Sigmoid colon (tissue), 7 donors: ENCODE measurements around the gene BACE1-AS. TPM values are rescaled to one million over a fixed set of nuclear protein-coding genes. Genes with fewer than 3 reads are reported as not detected.
A peak's percentile ranks its signal among the peaks of the same experiment; 100 is the strongest.

Source experiments
- DNase-seq: peaks from one replicate; pipeline ENCODE4 v3.0.0-alpha.2; 2019
- H3K27ac ChIP-seq, 4 donors: fragments of 200-600 bp; sonication (generic); one replicate each; pipeline ENCODE4 v1.5.1; 2016 to 2019; ENCODE audit warnings: mild to moderate bottlenecking in 1 of 4
- H3K27me3 ChIP-seq, 3 donors: fragments of 200-600 bp; sonication (generic); one replicate each; pipeline ENCODE4 v1.5.1; 2019; ENCODE audit warnings: mild to moderate bottlenecking in 1 of 3
- H3K36me3 ChIP-seq, 4 donors: fragments of 200-600 bp; sonication (generic); one replicate each; pipeline ENCODE4 v1.5.1; 2016 to 2019
- H3K4me1 ChIP-seq, 4 donors: fragments of 200-600 bp; sonication (generic); one replicate each; pipeline ENCODE4 v1.5.1; 2017 to 2019
- H3K4me3 ChIP-seq, 4 donors: fragments of 200-600 bp; sonication (generic); one replicate each; pipeline ENCODE4 v1.5.1; 2017 to 2019; ENCODE audit warnings: mild to moderate bottlenecking in 2 of 4, moderate library complexity in 1 of 4
- H3K9me3 ChIP-seq, 4 donors: fragments of 200-600 bp in 3 of 4; sonication (generic) in 3 of 4; one replicate each; pipeline versions ENCODE4 v1.5.1 to v1.6.1; 2013 to 2019
- CTCF ChIP-seq, 4 experiments: fragments of 450-650 bp in 3 of 4; fragments of 200-600 bp in 1 of 4; IDR thresholded peaks; one replicate each; pipeline ENCODE4 v1.5.1; 2016 to 2019; ENCODE audit warnings: antibody characterized with exemption in 4 of 4, mild to moderate bottlenecking in 3 of 4, moderate library complexity in 2 of 4
- EP300 ChIP-seq, 4 donors: sonication (generic); formaldehyde crosslinking; IDR thresholded peaks; one replicate each; pipeline ENCODE4 v1.6.1; 2017; ENCODE audit warnings: antibody characterized with exemption in 4 of 4
- POLR2A ChIP-seq, 2 donors: fragments of 450-650 bp; IDR thresholded peaks; one replicate each; pipeline ENCODE4 v1.6.1; 2016; ENCODE audit warnings: antibody characterized with exemption in 2 of 2, mild to moderate bottlenecking in 2 of 2, moderate library complexity in 2 of 2
- POLR2AphosphoS5 ChIP-seq, 4 donors: sonication (generic); formaldehyde crosslinking; IDR thresholded peaks; one replicate each; pipeline ENCODE4 v1.6.1; 2017; ENCODE audit warnings: antibody characterized with exemption in 4 of 4
- WGBS, 2 donors: extraction: QIAGEN DNeasy Blood & Tissue Kit; methylation state at CpG; one replicate each; pipeline ENCODE4 v1.1.7; 2013; 5-methylcytosine and 5-hydroxymethylcytosine counted together
- intact Hi-C: fragments of 100-400 bp; cut with DNase I; formaldehyde crosslinking; loops from one replicate; pipeline ENCODE4 v1.15.1; 2023
- polyA plus RNA-seq, 3 donors: library from polyadenylated mRNA; stranded (reverse); fragments of 200-250 nt; gene quantifications; one replicate each; pipeline ENCODE4 v1.2.3, GENCODE V29; 2013
- total RNA-seq, 4 donors: library from RNA; depleted of rRNA; stranded (reverse); fragments of >200 nt; gene quantifications; one replicate each; pipeline ENCODE4 v1.1.0, GENCODE V29; 2016
- donor health status: healthy with polysubstance abuse.
- donor health status: Bipolar disorder and iron deficiency.
- donor health status: healthy.

The BACE1-AS gene
- total and polyA plus RNA-seq, 7 donors = 0.69 to 11.6 (median 5.6) TPM

GRCh38 chr11:117296881-117297280 lies 5.7 kb downstream of the BACE1-AS start:
- Histone ChIP-seq H3K27ac (no peak overlapping the region), H3K36me3 (peaks cover 0 to 36% (median 0%) of the 10 kb centered on the region in 4 donors), H3K4me3 (no peak overlapping the region), H3K4me1 (peaks cover 0 to 13% (median 10%) of the 10 kb centered on the region in 4 donors), H3K9me3 (no peaks in the 10 kb centered on the region), H3K27me3 (peaks cover 0 to 8% (median 0%) of the 10 kb centered on the region in 3 donors)
- WGBS, 2 donors = 90 to 93% methylated on average over 6 of the region's 6 CpGs
- intact Hi-C loops = no loop called here
- TF ChIP-seq POLR2AphosphoS5 (IDR thresholded peaks at IDR 0.05) (no peak), EP300 (IDR thresholded peaks at IDR 0.05) (no peak), POLR2A (IDR thresholded peaks at IDR 0.05) (no peak), CTCF (IDR thresholded peaks at IDR 0.05) (no peak)
- no peak for DNase-seq

- intact Hi-C loops = no loop called here
- DNase-seq = no peak
- Histone ChIP-seq H3K9me3 (no peaks in the 10 kb centered on the region), H3K27ac (no peak overlapping the region), H3K4me3 (no peak overlapping the region), H3K4me1 (peaks cover 0 to 13% (median 10%) of the 10 kb centered on the region in 4 donors), H3K36me3 (peaks cover 0 to 26% (median 0%) of the 10 kb centered on the region in 4 donors), H3K27me3 (peaks cover 0 to 8% (median 0%) of the 10 kb centered on the region in 3 donors)
- TF ChIP-seq POLR2A (IDR thresholded peaks at IDR 0.05) (no peak), EP300 (IDR thresholded peaks at IDR 0.05) (no peak), CTCF (IDR thresholded peaks at IDR 0.05) (no peak), POLR2AphosphoS5 (IDR thresholded peaks at IDR 0.05) (no peak)
- 94% methylated on average over 8 of the region's 8 CpGs for WGBS, 2 donors
Observed at GRCh38 chr11:117298195-117298594, 7.0 kb downstream of the BACE1-AS start.

- Histone ChIP-seq H3K4me3 (peak overlapping the region in 2 of 4 donors; percentile 12 to 23), H3K4me1 (peaks cover 0 to 13% (median 10%) of the 10 kb centered on the region in 4 donors), H3K27ac (no peak overlapping the region), H3K9me3 (no peaks in the 10 kb centered on the region), H3K36me3 (peaks cover 0 to 17% (median 0%) of the 10 kb centered on the region in 4 donors), H3K27me3 (peaks cover 0 to 8% (median 0%) of the 10 kb centered on the region in 3 donors)
- WGBS, 2 donors = 62 to 69% methylated on average over 12 of the region's 12 CpGs
- TF ChIP-seq POLR2AphosphoS5 (IDR thresholded peaks at IDR 0.05) (no peak), POLR2A (IDR thresholded peaks at IDR 0.05) (no peak), EP300 (IDR thresholded peaks at IDR 0.05) (no peak), CTCF (IDR thresholded peaks at IDR 0.05) (no peak)
- no peak for DNase-seq
- intact Hi-C loops = no loop called here
Observed at GRCh38 chr11:117299351-117300282, 8.5 kb downstream of the BACE1-AS start.

GRCh38 chr11:117300283-117300663 lies 9.1 kb downstream of the BACE1-AS start:
- intact Hi-C loops = no loop called here
- H3K27ac ChIP-seq = no peak overlapping the region
- H3K9me3 ChIP-seq = no peaks in the 10 kb centered on the region
- peaks cover 0 to 8% (median 0%) of the 10 kb centered on the region in 3 donors for H3K27me3 ChIP-seq
- peaks cover 0 to 13% (median 10%) of the 10 kb centered on the region in 4 donors for H3K4me1 ChIP-seq
- peak overlapping the region in 2 of 4 donors; percentile 12 to 23 for H3K4me3 ChIP-seq
- WGBS, 2 donors = 59 to 60% methylated on average over 17 of the region's 17 CpGs
- H3K36me3 ChIP-seq = peaks cover 0 to 10% (median 0%) of the 10 kb centered on the region in 4 donors
- DNase-seq = peak; percentile 69
- TF ChIP-seq CTCF (IDR thresholded peaks at IDR 0.05) (no peak), EP300 (IDR thresholded peaks at IDR 0.05) (no peak), POLR2AphosphoS5 (IDR thresholded peaks at IDR 0.05) (no peak), POLR2A (IDR thresholded peaks at IDR 0.05) (no peak)
